H1 (cell line): Measurements from ENCODE around the gene ACTR1A.

Experiments used
- EP300 ChIP-seq, 2 experiments: IDR thresholded peaks; 1 replicate in 1 of 2; 2 replicates in 1 of 2; pipeline ENCODE4 v1.6.1; 2011 to 2012; ENCODE audit warnings: low read depth in 2 of 2, low read length in 2 of 2, mild to moderate bottlenecking in 2 of 2, borderline replicate concordance in 1 of 2, inconsistent platforms in 1 of 2, moderate library complexity in 1 of 2
- EZH2 ChIP-seq: fragments of 200-600 bp; sonication (generic); IDR thresholded peaks from 2 replicates; pipeline ENCODE4 v1.7.1; 2012; ENCODE audit warnings: low read depth, mild to moderate bottlenecking, moderate library complexity, low read length, inconsistent platforms; ENCODE audit not compliant: severe bottlenecking
- JUN ChIP-seq: IDR thresholded peaks from 2 replicates; pipeline ENCODE4 v1.6.1; 2011; ENCODE audit warnings: low read depth, mild to moderate bottlenecking, improper control_type of control experiment, low read length
- PHF8 ChIP-seq: fragments of 200-600 bp; sonication (generic); conservative IDR thresholded peaks from 2 replicates; pipeline ENCODE4 v1.7.1; 2012; ENCODE audit warnings: low read depth, mild to moderate bottlenecking, inconsistent platforms, low read length, moderate library complexity
- POLR2A ChIP-seq, 2 experiments: IDR thresholded peaks; 1 replicate in 1 of 2; 2 replicates in 1 of 2; pipeline ENCODE4 v1.6.1; 2011; ENCODE audit warnings: low read depth in 2 of 2, low read length in 2 of 2, mild to moderate bottlenecking in 2 of 2; ENCODE audit errors: control extremely low read depth in 1 of 2
- POLR2AphosphoS5 ChIP-seq: IDR thresholded peaks from 2 replicates; pipeline ENCODE4 v1.6.1; 2011; ENCODE audit warnings: low read depth, low read length
- ZNF274 ChIP-seq: IDR thresholded peaks from 2 replicates; pipeline ENCODE4 v1.7.0; 2012; ENCODE audit warnings: low read length, borderline replicate concordance; ENCODE audit errors: extremely low read depth
- TF ChIP-seq, protein P1 (sequence below), 3 experiments: IDR thresholded peaks; 1 replicate in 2 of 3; 2 replicates in 1 of 3; pipeline versions ENCODE4 v1.5.1 to v1.6.1; 2011; ENCODE audit warnings: low read length in 3 of 3, mild to moderate bottlenecking in 3 of 3, inconsistent platforms in 2 of 3, low read depth in 1 of 3, moderate library complexity in 1 of 3; ENCODE audit not compliant: insufficient read depth in 1 of 3; ENCODE audit errors: control extremely low read depth in 1 of 3
- TF ChIP-seq, protein P2 (sequence below): fragments of 300-600 bp; sonication (generic); IDR thresholded peaks from 2 replicates; pipeline ENCODE4 v1.7.1; 2012; ENCODE audit warnings: low read length, moderate library complexity, mild to moderate bottlenecking, inconsistent platforms; ENCODE audit not compliant: insufficient replicate concordance

DNA sequence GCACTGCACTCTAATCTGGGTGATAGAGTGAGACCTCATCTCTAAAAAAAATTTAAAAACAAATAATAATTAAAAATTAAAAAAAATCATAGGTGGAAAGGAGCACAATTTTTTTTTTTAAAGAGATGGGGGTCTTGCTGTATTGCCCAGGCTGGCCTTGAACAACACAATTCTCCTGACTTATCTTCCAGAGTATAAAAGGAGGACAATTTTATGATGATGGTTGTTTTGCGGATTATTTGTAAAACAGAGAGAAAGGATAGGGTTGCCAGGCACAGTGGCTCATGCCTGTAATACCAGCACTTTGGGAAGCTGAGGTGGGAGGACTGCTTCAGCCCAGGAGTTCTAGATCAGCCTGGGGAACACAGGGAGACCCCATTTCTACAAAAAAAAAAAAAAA, 5.0 kb downstream of the ACTR1A start:
- TF ChIP-seq, protein P1, sequence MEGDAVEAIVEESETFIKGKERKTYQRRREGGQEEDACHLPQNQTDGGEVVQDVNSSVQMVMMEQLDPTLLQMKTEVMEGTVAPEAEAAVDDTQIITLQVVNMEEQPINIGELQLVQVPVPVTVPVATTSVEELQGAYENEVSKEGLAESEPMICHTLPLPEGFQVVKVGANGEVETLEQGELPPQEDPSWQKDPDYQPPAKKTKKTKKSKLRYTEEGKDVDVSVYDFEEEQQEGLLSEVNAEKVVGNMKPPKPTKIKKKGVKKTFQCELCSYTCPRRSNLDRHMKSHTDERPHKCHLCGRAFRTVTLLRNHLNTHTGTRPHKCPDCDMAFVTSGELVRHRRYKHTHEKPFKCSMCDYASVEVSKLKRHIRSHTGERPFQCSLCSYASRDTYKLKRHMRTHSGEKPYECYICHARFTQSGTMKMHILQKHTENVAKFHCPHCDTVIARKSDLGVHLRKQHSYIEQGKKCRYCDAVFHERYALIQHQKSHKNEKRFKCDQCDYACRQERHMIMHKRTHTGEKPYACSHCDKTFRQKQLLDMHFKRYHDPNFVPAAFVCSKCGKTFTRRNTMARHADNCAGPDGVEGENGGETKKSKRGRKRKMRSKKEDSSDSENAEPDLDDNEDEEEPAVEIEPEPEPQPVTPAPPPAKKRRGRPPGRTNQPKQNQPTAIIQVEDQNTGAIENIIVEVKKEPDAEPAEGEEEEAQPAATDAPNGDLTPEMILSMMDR (IDR thresholded peaks at IDR 0.05; ENCODE audit: control extremely low read depth in 1 of 3, insufficient read depth in 1 of 3, low read depth in 1 of 3, low read length in 3 of 3) = no peak
- TF ChIP-seq POLR2AphosphoS5 (no peak), POLR2A (IDR thresholded peaks at IDR 0.05; ENCODE audit: control extremely low read depth in 1 of 2, low read depth in 2 of 2, low read length in 2 of 2) (no peak), EP300 (IDR thresholded peaks at IDR 0.05; ENCODE audit: borderline replicate concordance in 1 of 2, low read depth in 2 of 2, low read length in 2 of 2) (no peak), ZNF274 (no peak), JUN (no peak), EZH2 (no peak), PHF8 (no peak)
- TF ChIP-seq, protein P2, sequence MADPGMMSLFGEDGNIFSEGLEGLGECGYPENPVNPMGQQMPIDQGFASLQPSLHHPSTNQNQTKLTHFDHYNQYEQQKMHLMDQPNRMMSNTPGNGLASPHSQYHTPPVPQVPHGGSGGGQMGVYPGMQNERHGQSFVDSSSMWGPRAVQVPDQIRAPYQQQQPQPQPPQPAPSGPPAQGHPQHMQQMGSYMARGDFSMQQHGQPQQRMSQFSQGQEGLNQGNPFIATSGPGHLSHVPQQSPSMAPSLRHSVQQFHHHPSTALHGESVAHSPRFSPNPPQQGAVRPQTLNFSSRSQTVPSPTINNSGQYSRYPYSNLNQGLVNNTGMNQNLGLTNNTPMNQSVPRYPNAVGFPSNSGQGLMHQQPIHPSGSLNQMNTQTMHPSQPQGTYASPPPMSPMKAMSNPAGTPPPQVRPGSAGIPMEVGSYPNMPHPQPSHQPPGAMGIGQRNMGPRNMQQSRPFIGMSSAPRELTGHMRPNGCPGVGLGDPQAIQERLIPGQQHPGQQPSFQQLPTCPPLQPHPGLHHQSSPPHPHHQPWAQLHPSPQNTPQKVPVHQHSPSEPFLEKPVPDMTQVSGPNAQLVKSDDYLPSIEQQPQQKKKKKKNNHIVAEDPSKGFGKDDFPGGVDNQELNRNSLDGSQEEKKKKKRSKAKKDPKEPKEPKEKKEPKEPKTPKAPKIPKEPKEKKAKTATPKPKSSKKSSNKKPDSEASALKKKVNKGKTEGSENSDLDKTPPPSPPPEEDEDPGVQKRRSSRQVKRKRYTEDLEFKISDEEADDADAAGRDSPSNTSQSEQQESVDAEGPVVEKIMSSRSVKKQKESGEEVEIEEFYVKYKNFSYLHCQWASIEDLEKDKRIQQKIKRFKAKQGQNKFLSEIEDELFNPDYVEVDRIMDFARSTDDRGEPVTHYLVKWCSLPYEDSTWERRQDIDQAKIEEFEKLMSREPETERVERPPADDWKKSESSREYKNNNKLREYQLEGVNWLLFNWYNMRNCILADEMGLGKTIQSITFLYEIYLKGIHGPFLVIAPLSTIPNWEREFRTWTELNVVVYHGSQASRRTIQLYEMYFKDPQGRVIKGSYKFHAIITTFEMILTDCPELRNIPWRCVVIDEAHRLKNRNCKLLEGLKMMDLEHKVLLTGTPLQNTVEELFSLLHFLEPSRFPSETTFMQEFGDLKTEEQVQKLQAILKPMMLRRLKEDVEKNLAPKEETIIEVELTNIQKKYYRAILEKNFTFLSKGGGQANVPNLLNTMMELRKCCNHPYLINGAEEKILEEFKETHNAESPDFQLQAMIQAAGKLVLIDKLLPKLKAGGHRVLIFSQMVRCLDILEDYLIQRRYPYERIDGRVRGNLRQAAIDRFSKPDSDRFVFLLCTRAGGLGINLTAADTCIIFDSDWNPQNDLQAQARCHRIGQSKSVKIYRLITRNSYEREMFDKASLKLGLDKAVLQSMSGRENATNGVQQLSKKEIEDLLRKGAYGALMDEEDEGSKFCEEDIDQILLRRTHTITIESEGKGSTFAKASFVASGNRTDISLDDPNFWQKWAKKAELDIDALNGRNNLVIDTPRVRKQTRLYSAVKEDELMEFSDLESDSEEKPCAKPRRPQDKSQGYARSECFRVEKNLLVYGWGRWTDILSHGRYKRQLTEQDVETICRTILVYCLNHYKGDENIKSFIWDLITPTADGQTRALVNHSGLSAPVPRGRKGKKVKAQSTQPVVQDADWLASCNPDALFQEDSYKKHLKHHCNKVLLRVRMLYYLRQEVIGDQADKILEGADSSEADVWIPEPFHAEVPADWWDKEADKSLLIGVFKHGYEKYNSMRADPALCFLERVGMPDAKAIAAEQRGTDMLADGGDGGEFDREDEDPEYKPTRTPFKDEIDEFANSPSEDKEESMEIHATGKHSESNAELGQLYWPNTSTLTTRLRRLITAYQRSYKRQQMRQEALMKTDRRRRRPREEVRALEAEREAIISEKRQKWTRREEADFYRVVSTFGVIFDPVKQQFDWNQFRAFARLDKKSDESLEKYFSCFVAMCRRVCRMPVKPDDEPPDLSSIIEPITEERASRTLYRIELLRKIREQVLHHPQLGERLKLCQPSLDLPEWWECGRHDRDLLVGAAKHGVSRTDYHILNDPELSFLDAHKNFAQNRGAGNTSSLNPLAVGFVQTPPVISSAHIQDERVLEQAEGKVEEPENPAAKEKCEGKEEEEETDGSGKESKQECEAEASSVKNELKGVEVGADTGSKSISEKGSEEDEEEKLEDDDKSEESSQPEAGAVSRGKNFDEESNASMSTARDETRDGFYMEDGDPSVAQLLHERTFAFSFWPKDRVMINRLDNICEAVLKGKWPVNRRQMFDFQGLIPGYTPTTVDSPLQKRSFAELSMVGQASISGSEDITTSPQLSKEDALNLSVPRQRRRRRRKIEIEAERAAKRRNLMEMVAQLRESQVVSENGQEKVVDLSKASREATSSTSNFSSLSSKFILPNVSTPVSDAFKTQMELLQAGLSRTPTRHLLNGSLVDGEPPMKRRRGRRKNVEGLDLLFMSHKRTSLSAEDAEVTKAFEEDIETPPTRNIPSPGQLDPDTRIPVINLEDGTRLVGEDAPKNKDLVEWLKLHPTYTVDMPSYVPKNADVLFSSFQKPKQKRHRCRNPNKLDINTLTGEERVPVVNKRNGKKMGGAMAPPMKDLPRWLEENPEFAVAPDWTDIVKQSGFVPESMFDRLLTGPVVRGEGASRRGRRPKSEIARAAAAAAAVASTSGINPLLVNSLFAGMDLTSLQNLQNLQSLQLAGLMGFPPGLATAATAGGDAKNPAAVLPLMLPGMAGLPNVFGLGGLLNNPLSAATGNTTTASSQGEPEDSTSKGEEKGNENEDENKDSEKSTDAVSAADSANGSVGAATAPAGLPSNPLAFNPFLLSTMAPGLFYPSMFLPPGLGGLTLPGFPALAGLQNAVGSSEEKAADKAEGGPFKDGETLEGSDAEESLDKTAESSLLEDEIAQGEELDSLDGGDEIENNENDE = no peak
